Breast epithelium (tissue), 3 donors: ENCODE measurements around the gene SLC37A1.

ENCODE experiments used
- POLR2A ChIP-seq: fragments of 450-650 bp; IDR thresholded peaks from one replicate; pipeline ENCODE4 v1.6.1; 2016; ENCODE audit warnings: antibody characterized with exemption, mild to moderate bottlenecking, moderate library complexity
- TF ChIP-seq, protein P1 (sequence below), 3 donors: fragments of 450-650 bp; IDR thresholded peaks; one replicate each; pipeline ENCODE4 v1.5.1; 2016 to 2017; ENCODE audit warnings: antibody characterized with exemption in 3 of 3, mild to moderate bottlenecking in 3 of 3, moderate library complexity in 3 of 3

DNA sequence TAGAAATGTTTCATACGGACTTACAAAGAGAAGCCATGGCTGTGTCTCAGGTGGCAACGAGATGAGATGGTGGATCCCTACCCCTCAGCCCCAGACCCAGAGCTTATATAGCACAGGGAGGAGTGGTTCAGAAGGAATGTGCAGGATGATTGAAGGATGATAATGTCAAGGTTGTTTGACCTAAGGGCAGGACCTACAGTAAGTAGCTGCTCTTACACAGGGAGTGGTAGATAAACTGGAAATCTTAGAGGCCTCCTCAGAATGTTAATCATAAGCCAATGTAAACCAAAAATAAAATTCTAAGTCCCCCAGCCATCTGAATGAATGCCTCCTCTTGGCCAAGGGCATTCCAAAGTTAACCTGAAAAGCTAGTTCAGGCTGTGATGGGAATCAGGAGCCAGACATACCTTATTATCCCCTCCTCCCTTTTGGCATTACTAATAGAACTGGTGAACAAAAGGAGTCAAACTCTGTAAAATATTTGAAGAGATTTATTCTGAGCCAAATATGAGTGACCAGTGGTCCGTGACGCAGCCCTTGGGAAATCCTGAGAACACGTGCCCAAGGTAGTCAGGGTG, 94.0 kb downstream of the SLC37A1 start:
- TF ChIP-seq, protein P1, sequence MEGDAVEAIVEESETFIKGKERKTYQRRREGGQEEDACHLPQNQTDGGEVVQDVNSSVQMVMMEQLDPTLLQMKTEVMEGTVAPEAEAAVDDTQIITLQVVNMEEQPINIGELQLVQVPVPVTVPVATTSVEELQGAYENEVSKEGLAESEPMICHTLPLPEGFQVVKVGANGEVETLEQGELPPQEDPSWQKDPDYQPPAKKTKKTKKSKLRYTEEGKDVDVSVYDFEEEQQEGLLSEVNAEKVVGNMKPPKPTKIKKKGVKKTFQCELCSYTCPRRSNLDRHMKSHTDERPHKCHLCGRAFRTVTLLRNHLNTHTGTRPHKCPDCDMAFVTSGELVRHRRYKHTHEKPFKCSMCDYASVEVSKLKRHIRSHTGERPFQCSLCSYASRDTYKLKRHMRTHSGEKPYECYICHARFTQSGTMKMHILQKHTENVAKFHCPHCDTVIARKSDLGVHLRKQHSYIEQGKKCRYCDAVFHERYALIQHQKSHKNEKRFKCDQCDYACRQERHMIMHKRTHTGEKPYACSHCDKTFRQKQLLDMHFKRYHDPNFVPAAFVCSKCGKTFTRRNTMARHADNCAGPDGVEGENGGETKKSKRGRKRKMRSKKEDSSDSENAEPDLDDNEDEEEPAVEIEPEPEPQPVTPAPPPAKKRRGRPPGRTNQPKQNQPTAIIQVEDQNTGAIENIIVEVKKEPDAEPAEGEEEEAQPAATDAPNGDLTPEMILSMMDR (IDR thresholded peaks at IDR 0.05): no peak
- TF ChIP-seq POLR2A: no peak
